ENCODE measurements around the gene UBAC1. TPM values are rescaled to one million over a fixed set of nuclear protein-coding genes. Genes with fewer than 3 reads are reported as not detected.

UBAC1 gene
- total RNA-seq, 1 donor from 2014 or later: 47.7 TPM

DNA sequence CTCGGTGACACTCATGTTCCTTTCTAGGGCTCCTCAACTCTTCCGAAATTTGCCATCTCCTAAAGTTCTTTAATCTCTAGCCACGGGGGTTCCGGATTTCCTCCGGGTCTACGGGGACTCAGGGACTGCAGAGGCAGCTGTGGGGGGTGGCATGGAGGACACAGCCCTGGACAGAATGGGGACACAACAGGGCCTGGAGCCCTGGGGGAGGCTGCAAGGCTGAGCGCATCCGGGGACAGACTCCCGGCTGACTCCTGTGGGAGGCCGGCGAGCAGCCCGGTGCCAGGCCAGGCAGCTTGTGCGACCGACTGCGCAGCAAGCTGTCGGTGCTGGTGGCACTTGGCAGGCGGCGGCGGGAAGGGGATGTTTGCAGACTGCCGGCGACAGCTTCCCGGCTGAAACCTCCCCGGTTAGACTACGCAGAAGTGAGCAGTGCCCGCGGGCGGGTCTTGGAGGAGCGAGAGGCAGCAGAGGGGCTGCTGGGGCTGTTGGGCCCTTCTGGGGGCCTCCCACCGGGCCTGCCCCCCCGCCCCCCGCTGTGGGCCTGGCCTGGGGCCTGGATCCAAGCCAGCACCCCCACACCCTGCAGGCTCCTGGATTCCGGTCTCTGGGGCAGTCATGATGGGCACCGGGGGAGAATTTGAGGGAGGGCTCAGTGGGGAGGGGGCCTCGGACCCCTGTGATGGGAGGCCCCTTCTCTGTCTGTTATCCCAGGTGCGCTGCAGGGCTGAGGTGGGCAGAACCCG lies 28.7 kb upstream of the UBAC1 start:
- intact Hi-C loops (cut with micrococcal nuclease): no loop called here
- peaks cover 2% of the 10 kb centered on the region for H3K4me1 Mint-ChIP-seq
- H3K27ac Mint-ChIP-seq: no peak overlapping the region
- peak; percentile 69 for DNase-seq
- no peak overlapping the region for H3K4me3 Mint-ChIP-seq
- no peaks in the 10 kb centered on the region for H3K9me3 Mint-ChIP-seq
- H3K36me3 Mint-ChIP-seq (ENCODE audit: low read depth): no peaks in the 10 kb centered on the region
- H3K27me3 Mint-ChIP-seq: no peaks in the 10 kb centered on the region

DNA sequence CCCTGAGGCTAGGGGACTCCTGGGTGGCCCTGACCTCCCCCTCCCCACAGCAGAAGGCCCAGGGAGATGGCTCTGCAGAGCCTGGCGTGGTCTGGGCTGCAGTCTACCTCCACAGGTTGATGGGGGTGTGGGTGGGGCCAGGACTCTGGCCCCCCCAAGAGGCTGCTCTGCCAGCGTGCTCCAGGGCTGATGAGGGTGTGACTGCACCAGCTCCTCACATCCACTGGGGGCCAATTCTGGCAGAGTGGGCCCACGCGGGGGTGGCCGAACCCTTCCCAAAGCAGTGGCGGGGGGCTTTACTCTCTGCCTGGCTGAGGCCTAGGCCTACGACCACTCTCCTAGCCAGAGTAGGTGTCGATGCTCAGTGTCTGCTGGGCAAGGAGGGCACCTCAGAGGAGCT lies 28.0 kb upstream of the UBAC1 start:
- Mint-ChIP-seq H3K4me1 (peaks cover 2% of the 10 kb centered on the region), H3K36me3 (ENCODE audit: low read depth) (no peaks in the 10 kb centered on the region), H3K4me3 (no peak overlapping the region), H3K27ac (no peak overlapping the region), H3K9me3 (no peaks in the 10 kb centered on the region), H3K27me3 (no peaks in the 10 kb centered on the region)
- DNase-seq: no peak
- intact Hi-C loops (cut with micrococcal nuclease): no loop called here

DNA sequence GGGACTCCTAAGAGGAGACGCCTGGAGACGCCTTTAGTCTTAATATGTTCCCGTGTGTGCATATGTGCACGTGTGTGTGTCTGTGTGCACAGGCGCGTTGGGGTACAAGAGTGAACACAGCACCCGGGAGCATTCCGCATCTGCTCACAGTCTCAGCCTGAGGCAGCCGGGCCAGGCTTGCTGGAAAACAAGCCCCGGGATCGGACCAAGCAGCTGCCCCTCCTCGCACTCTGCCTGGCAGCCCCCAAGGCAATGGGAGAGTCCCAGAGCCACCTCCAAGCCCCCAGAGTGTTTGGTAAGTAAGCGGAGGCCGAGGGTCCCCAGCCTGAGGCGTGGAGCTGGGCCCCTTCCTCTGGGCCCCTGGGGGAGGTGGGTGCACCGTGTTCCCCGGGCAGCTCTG lies 27.3 kb upstream of the UBAC1 start:
- H3K36me3 Mint-ChIP-seq (ENCODE audit: low read depth): no peaks in the 10 kb centered on the region
- H3K4me3 Mint-ChIP-seq: no peak overlapping the region
- H3K27ac Mint-ChIP-seq: no peak overlapping the region
- no peaks in the 10 kb centered on the region for H3K27me3 Mint-ChIP-seq
- no peaks in the 10 kb centered on the region for H3K9me3 Mint-ChIP-seq
- DNase-seq: no peak
- intact Hi-C loops (cut with micrococcal nuclease): no loop called here
- peaks cover 2% of the 10 kb centered on the region for H3K4me1 Mint-ChIP-seq

DNA sequence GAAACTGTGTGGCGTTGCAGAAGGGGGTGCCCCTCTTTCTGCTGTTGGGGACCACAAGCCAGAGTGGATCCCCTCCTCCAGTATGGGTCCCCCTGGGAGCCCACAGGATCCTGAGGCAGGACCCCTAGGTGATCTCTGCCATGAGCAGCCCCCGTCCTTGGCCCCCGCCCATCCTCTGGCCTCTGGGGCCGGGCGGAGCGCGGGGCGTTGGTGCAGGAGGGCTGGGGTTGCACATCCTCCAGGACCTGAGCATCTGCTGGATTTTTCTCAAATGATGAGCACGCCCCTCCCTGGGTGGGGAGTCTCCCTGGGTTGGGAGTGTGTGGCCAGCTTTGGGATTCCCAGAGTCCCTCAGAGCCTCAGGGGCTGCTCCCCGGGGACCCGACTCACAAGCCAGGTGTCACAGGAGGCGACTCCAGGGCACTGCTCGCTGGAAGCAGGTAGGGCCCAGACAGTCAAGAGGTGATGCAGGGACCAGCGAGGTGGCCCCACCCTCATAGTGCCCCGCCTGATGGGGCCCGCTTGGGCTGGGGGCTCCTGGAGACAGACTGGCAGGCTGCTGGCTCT lies 26.7 kb upstream of the UBAC1 start:
- Mint-ChIP-seq H3K27me3 (no peaks in the 10 kb centered on the region), H3K9me3 (no peaks in the 10 kb centered on the region)
- intact Hi-C loops (cut with micrococcal nuclease): no loop called here

GRCh38 chr9:135986605-135987004 lies 25.4 kb upstream of the UBAC1 start:
- Mint-ChIP-seq H3K4me1 (peaks cover 2% of the 10 kb centered on the region), H3K9me3 (no peaks in the 10 kb centered on the region), H3K36me3 (ENCODE audit: low read depth) (no peaks in the 10 kb centered on the region), H3K27ac (no peak overlapping the region), H3K27me3 (no peaks in the 10 kb centered on the region), H3K4me3 (no peak overlapping the region)
- intact Hi-C loops (cut with micrococcal nuclease): no loop called here
- no peak for DNase-seq

More for the DNA sequence above, 26.7 kb upstream of the UBAC1 start:
- H3K4me1 Mint-ChIP-seq: peaks cover 2% of the 10 kb centered on the region
- no peaks in the 10 kb centered on the region for H3K36me3 Mint-ChIP-seq (ENCODE audit: low read depth)
- H3K27ac Mint-ChIP-seq: no peak overlapping the region
- no peak overlapping the region for H3K4me3 Mint-ChIP-seq
- no peak for DNase-seq

DNA sequence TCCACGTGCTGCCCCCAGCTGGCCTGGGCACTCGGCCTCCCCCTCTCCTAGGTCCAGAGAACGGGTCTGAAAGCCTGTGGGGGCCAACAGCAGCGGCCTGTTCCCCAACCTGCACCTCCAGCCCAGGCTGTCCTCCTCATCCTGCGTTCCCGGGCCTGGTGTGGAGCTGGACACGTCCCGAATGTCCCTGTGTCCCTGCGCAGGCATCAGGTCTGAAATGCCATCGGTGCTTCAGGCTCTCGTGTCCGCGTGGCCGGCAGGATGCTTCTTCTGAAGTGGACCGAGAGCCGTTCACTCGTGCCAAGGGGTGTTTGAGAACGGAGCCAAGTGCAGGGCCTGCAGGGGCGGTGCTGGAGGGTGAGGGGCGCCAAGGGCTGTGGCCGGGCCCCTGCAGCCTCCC lies 24.7 kb upstream of the UBAC1 start:
- no peaks in the 10 kb centered on the region for H3K9me3 Mint-ChIP-seq
- H3K27ac Mint-ChIP-seq: no peak overlapping the region
- H3K4me3 Mint-ChIP-seq: no peak overlapping the region
- H3K4me1 Mint-ChIP-seq: peaks cover 2% of the 10 kb centered on the region
- DNase-seq: no peak
- H3K27me3 Mint-ChIP-seq: no peaks in the 10 kb centered on the region
- intact Hi-C loops (cut with micrococcal nuclease): no loop called here
- no peaks in the 10 kb centered on the region for H3K36me3 Mint-ChIP-seq (ENCODE audit: low read depth)

- Mint-ChIP-seq H3K27ac (no peak overlapping the region), H3K4me3 (no peak overlapping the region), H3K27me3 (no peaks in the 10 kb centered on the region), H3K9me3 (no peaks in the 10 kb centered on the region), H3K4me1 (no peaks in the 10 kb centered on the region), H3K36me3 (ENCODE audit: low read depth) (no peaks in the 10 kb centered on the region)
- DNase-seq: no peak
- intact Hi-C loops (cut with micrococcal nuclease): no loop called here
Measured at GRCh38 chr9:135985459-135985774, 24.2 kb upstream of the UBAC1 start.

- no peak for DNase-seq
- Mint-ChIP-seq H3K27ac (no peak overlapping the region), H3K36me3 (ENCODE audit: low read depth) (no peaks in the 10 kb centered on the region), H3K4me1 (no peaks in the 10 kb centered on the region), H3K9me3 (no peaks in the 10 kb centered on the region), H3K27me3 (no peaks in the 10 kb centered on the region), H3K4me3 (no peak overlapping the region)
- intact Hi-C loops (cut with micrococcal nuclease): no loop called here
Measured at GRCh38 chr9:135984072-135984710, 23.0 kb upstream of the UBAC1 start.

DNA sequence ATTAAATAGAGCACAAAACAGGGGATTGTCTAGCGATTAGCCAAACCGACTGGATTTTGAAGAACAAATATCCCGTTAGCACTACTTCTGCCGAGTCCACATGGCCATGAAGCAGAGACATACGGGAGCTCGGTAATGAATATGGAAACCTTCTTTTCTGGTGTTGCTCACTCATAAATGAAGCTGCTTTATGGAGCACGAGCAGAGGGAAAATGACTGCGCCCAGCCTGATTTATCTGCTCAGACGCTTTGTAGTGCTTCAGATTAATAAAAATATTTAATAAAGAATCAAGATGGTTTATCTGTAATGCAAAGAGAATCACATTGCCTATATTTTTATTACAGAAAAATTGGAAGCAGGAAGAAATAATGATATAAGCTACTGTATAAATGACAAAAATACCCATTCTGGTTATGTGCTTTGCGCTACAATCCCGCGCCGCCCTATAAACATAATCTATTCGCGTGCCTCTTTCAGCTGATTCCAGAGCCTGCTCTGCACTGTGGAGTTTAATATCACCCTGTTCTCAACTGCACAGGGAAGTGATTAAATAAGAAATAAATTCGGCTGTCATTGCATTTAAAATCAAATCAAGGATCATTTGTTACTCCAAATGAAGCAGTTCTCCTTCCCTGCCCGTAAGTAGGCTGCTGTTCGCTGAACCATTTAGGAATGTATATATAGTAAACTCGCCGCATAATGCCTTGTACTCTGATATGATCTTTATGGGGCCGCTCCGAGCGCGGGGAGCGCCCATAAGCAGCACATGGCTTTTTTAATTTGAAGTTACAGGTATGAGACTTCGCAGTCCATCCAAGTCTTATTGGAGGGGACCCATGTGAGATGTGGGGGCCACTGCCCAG lies 22.3 kb upstream of the UBAC1 start:
- Mint-ChIP-seq H3K4me1 (peaks cover 4% of the 10 kb centered on the region), H3K27me3 (peaks cover 4% of the 10 kb centered on the region), H3K9me3 (no peaks in the 10 kb centered on the region), H3K27ac (no peak overlapping the region), H3K36me3 (ENCODE audit: low read depth) (no peaks in the 10 kb centered on the region), H3K4me3 (no peak overlapping the region)
- DNase-seq: no peak
- intact Hi-C loops (cut with micrococcal nuclease): no loop called here

DNA sequence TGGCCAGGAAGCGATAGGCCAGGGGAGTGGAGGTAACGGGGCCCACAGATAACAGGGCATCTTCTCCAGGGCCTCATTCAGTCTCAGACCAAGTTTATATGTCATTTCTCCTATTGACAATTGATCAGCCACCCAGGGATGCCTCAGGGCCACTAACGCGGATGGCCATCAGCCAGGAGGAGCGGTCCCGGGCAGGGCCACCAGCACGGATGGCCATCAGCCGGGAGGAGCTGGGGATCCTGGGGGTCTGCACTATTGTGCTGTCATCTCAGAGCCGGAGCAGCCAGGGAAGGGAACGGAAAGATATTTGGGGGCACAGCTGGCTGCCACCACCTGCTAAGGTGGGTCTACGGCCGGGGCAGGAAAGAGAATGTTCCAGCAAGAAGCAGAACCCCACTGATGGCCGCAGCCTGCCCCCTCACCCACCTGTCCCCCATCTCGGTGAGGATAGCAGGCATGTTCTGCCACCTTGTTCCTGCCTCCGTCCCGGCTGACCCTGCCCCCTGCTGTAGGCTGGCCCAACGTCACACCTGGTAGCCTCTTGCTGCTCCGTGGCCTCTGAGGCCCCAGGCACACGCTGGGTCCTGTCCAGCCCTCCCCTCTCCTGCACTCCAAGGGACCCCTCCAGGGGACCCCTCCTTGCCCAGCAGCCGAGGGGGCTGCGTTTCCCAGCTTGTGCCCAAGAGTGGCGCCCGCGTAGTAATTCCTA lies 21.5 kb upstream of the UBAC1 start:
- no peak for DNase-seq
- Mint-ChIP-seq H3K4me3 (no peak overlapping the region), H3K27me3 (peaks cover 4% of the 10 kb centered on the region), H3K36me3 (ENCODE audit: low read depth) (no peaks in the 10 kb centered on the region), H3K27ac (no peak overlapping the region), H3K9me3 (no peaks in the 10 kb centered on the region), H3K4me1 (peaks cover 4% of the 10 kb centered on the region)
- intact Hi-C loops (cut with micrococcal nuclease): no loop called here

DNA sequence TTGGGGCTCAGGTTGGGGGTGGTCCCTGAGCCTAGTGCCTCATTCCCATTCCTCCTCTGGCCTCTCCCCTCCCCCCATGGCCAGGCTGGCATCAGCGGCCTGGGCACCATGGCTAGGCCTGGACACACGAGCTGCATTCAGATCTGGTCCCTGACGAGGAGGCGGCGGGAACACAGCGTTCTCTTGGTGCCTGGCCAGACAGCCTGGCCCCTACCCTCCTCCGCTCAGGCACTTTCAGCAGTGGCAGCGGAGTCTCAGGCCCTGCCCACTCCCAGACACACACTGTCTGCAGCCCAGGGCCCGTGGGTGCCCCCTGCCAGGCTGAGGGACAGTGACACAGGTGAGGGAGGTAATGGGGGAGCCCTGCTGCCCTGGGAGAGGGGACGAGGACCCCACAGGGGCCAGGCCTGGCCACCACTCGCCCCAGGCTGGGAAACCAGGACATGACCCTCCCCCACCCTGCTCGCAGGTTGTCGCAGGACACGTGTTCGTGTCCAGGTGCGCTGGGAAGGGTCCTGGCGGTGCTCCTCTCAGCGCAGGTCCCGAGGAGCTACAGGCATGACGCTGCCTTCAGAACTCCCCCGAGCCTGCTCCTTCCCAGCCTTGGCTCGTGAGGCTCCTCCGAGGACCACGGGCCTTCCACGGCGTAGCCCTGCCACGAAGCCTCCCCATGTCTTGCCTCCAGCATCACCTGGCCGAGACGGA lies 19.9 kb upstream of the UBAC1 start:
- H3K36me3 Mint-ChIP-seq (ENCODE audit: low read depth): no peaks in the 10 kb centered on the region
- peaks cover 4% of the 10 kb centered on the region for H3K27me3 Mint-ChIP-seq
- peaks cover 4% of the 10 kb centered on the region for H3K4me1 Mint-ChIP-seq
- DNase-seq: no peak
- no peak overlapping the region for H3K27ac Mint-ChIP-seq
- intact Hi-C loops (cut with micrococcal nuclease): no loop called here
- H3K4me3 Mint-ChIP-seq: no peak overlapping the region
- no peaks in the 10 kb centered on the region for H3K9me3 Mint-ChIP-seq

DNA sequence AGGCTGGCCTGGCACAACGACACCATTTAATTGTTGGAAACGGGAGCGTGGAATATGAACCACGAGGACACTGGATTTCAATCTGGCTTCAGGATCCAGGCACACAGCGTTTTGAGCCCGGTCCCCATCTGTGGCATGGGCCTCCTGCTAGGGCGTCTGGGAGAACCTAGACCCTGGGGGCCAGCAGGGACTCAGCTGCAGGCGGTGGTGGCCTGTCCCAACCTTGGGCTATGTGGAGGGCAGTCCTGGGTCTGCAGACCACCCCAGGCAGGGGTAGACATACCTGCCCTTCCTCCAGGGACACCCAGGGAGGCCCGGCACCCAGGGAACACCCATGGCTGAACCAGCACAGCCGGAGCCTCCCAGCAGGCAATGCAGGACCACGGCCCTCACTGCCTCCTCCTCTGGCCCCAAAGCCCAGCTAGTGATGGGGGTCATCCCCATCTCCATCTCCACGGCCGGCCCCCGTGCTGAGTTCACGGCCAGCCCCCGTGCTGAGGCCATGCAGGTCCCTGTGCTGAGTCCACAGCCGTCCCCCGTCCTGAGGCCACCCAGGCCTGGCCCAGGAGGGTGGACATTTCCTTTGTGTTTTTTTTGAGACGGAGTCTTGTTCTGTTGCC lies 18.5 kb upstream of the UBAC1 start:
- Mint-ChIP-seq H3K36me3 (ENCODE audit: low read depth) (no peaks in the 10 kb centered on the region), H3K27ac (no peak overlapping the region), H3K27me3 (peaks cover 4% of the 10 kb centered on the region), H3K4me3 (no peak overlapping the region), H3K4me1 (peaks cover 4% of the 10 kb centered on the region), H3K9me3 (no peaks in the 10 kb centered on the region)
- no peak for DNase-seq
- intact Hi-C loops (cut with micrococcal nuclease): no loop called here
